Measurements from ENCODE around the gene IQCH. TPM values are rescaled to one million over a fixed set of nuclear protein-coding genes. Genes with fewer than 3 reads are reported as not detected.

IQCH gene
- total RNA-seq, 1 experiment from 2014 or later, result 1.9 TPM

GRCh38 chr15:67322481-67322880, 67.9 kb downstream of the IQCH start:
- DNase-seq (ENCODE audit: low spot score), result no peak
- ChIA-PET POLR2A (no interaction called here), CTCF (no interaction called here)
- Mint-ChIP-seq H3K27me3 (ENCODE audit: low read depth) (no peaks in the 10 kb centered on the region; the same call in 1 of the 2 replicates), H3K36me3 (peaks cover 12% of the 10 kb centered on the region), H3K4me1 (peaks cover 7% of the 10 kb centered on the region), H3K4me3 (no peak overlapping the region), H3K27ac (no peak overlapping the region), H3K9me3 (peaks cover 23% of the 10 kb centered on the region)
- TF ChIP-seq NR3C1 (CRISPR knock-in tag; conservative IDR thresholded peaks at IDR 0.05; ENCODE audit: low read depth) (no peak), AFF4 (CRISPR knock-in tag; IDR thresholded peaks at IDR 0.05; ENCODE audit: borderline replicate concordance) (no peak), GTF2I (CRISPR knock-in tag; conservative IDR thresholded peaks at IDR 0.05) (no peak), GRHL2 (CRISPR knock-in tag; IDR thresholded peaks at IDR 0.05; ENCODE audit: insufficient replicate concordance, severe bottlenecking) (no peak), ZNF138 (CRISPR knock-in tag; conservative IDR thresholded peaks at IDR 0.05) (no peak), ATF2 (CRISPR knock-in tag; IDR thresholded peaks at IDR 0.05; ENCODE audit: borderline replicate concordance, low read depth) (no peak), TEAD1 (CRISPR knock-in tag; IDR thresholded peaks at IDR 0.05) (no peak), PRDM15 (CRISPR knock-in tag; IDR thresholded peaks at IDR 0.05) (no peak), AR (CRISPR knock-in tag; IDR thresholded peaks at IDR 0.05) (no peak), ZNF263 (CRISPR knock-in tag; IDR thresholded peaks at IDR 0.05; ENCODE audit: low read depth) (no peak), SMAD3 (CRISPR knock-in tag; IDR thresholded peaks at IDR 0.05; ENCODE audit: borderline replicate concordance) (no peak), IRF1 (CRISPR knock-in tag; IDR thresholded peaks at IDR 0.05) (no peak), ZNF396 (CRISPR knock-in tag; IDR thresholded peaks at IDR 0.05; ENCODE audit: borderline replicate concordance) (no peak), NR2C2 (CRISPR knock-in tag; IDR thresholded peaks at IDR 0.05) (no peak), ZNF281 (CRISPR knock-in tag; IDR thresholded peaks at IDR 0.05) (no peak)
- no peak for ATAC-seq
